Measurements from ENCODE around the gene CA5A.

GRCh38 chr16:87942680-87943079, 6.4 kb upstream of the CA5A start:
- no peak for TF ChIP-seq USF2 (IDR thresholded peaks at IDR 0.05; ENCODE audit: low read depth, low read length)
- TF ChIP-seq USF2 (CRISPR knock-in tag; IDR thresholded peaks at IDR 0.05; ENCODE audit: borderline replicate concordance), result no peak
- TF ChIP-seq SALL2 (CRISPR knock-in tag; IDR thresholded peaks at IDR 0.05), result no peak
- no peak for TF ChIP-seq GRHL1 (CRISPR knock-in tag; conservative IDR thresholded peaks at IDR 0.05)
- TF ChIP-seq ZNF446 (CRISPR knock-in tag; IDR thresholded peaks at IDR 0.05), result no peak
